ENCODE results near the gene BAAT.
A peak's percentile ranks its signal among the peaks of the same experiment; 100 is the strongest.

BAAT gene

GRCh38 chr9:101418518-101419430, 34.0 kb upstream of the BAAT start:
- Histone ChIP-seq H3K4me1 (ENCODE audit: control insufficient read depth, insufficient read depth, low read length) (no peaks in the 10 kb centered on the region), H3K27ac (ENCODE audit: insufficient read depth, low read depth, low read length, poor library complexity, severe bottlenecking) (no peak overlapping the region)
- 87 to 89% methylated on average over 6 to 7 of the region's 7 CpGs for WGBS, 2 experiments

GRCh38 chr9:101417977-101418376, 33.2 kb upstream of the BAAT start:
- H3K4me1 ChIP-seq (ENCODE audit: control insufficient read depth, insufficient read depth, low read length) = no peaks in the 10 kb centered on the region
- no peaks in the 10 kb centered on the region for H3K27me3 ChIP-seq (ENCODE audit: control insufficient read depth, insufficient read depth, low read length, poor library complexity, severe bottlenecking)
- H3K9me3 ChIP-seq (ENCODE audit: control insufficient read depth, low read length) = no peaks in the 10 kb centered on the region
- no peak overlapping the region for H3K27ac ChIP-seq (ENCODE audit: insufficient read depth, low read depth, low read length, poor library complexity, severe bottlenecking)
- H3K4me3 ChIP-seq (ENCODE audit: insufficient read depth, low read depth, low read length) = no peak overlapping the region
- no peaks in the 10 kb centered on the region for H3K36me3 ChIP-seq (ENCODE audit: control insufficient read depth, insufficient read depth, low read length)

More at GRCh38 chr9:101418518-101419430, 34.0 kb upstream of the BAAT start:
- H3K36me3 ChIP-seq (ENCODE audit: control insufficient read depth, insufficient read depth, low read length) = no peaks in the 10 kb centered on the region
- H3K9me3 ChIP-seq (ENCODE audit: control insufficient read depth, low read length) = no peaks in the 10 kb centered on the region
- no peaks in the 10 kb centered on the region for H3K27me3 ChIP-seq (ENCODE audit: control insufficient read depth, insufficient read depth, low read length, poor library complexity, severe bottlenecking)
- H3K4me3 ChIP-seq (ENCODE audit: insufficient read depth, low read depth, low read length) = no peak overlapping the region

- Histone ChIP-seq H3K4me3 (ENCODE audit: insufficient read depth, low read depth, low read length) (no peak overlapping the region), H3K36me3 (ENCODE audit: control insufficient read depth, insufficient read depth, low read length) (no peaks in the 10 kb centered on the region), H3K9me3 (ENCODE audit: control insufficient read depth, low read length) (no peaks in the 10 kb centered on the region), H3K27ac (ENCODE audit: insufficient read depth, low read depth, low read length, poor library complexity, severe bottlenecking) (no peak overlapping the region), H3K4me1 (ENCODE audit: control insufficient read depth, insufficient read depth, low read length) (no peaks in the 10 kb centered on the region), H3K27me3 (ENCODE audit: control insufficient read depth, insufficient read depth, low read length, poor library complexity, severe bottlenecking) (no peaks in the 10 kb centered on the region)
These were observed 32.6 kb upstream of the BAAT start for GRCh38 chr9:101417389-101417788.

DNA sequence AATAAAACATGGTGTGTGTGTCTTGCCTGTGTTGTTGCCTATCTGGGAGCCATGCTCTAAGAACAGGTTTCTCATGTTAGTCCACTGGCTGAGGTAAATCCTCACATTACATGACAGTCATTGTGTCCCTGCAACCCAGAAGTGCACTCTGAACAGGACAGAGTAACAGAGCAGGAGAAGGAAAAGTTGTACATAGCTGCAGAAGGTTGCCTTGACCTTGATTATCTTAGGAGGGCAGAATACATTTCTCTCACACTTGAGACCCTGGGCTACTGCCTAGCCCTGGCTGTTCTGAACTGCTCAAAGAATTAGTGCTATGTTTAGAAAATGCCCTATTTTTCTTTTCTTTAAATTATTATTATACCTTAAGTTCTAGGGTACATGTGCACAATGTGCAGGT, 30.8 kb upstream of the BAAT start:
- Histone ChIP-seq H3K27ac (ENCODE audit: insufficient read depth, low read depth, low read length, poor library complexity, severe bottlenecking) (no peak overlapping the region), H3K4me3 (ENCODE audit: insufficient read depth, low read depth, low read length) (no peak overlapping the region), H3K4me1 (ENCODE audit: control insufficient read depth, insufficient read depth, low read length) (no peaks in the 10 kb centered on the region), H3K27me3 (ENCODE audit: control insufficient read depth, insufficient read depth, low read length, poor library complexity, severe bottlenecking) (no peaks in the 10 kb centered on the region), H3K36me3 (ENCODE audit: control insufficient read depth, insufficient read depth, low read length) (no peaks in the 10 kb centered on the region), H3K9me3 (ENCODE audit: control insufficient read depth, low read length) (no peaks in the 10 kb centered on the region)

DNA sequence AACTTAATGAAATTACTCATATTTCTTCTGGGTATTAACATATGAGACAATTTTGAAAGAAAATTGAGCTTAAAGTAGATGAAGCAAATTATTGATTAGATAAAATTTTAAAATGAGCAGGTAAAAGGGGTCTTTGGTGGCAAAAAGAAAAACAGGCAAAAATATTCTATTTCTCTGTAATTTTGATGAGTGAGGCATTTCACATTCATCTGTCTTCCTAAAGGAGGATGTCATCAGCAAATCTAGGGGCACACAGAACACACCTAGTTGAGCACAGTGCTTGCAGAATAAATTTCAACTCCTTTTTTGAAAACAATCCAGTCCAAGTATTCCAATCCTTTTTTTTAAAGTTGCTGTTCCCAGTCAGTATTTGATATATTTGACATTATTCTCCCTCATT, 30.0 kb upstream of the BAAT start:
- Histone ChIP-seq H3K4me1 (ENCODE audit: control insufficient read depth, insufficient read depth, low read length) (no peaks in the 10 kb centered on the region), H3K27me3 (ENCODE audit: control insufficient read depth, insufficient read depth, low read length, poor library complexity, severe bottlenecking) (no peaks in the 10 kb centered on the region), H3K4me3 (ENCODE audit: insufficient read depth, low read depth, low read length) (no peak overlapping the region), H3K27ac (ENCODE audit: insufficient read depth, low read depth, low read length, poor library complexity, severe bottlenecking) (no peak overlapping the region), H3K36me3 (ENCODE audit: control insufficient read depth, insufficient read depth, low read length) (no peaks in the 10 kb centered on the region), H3K9me3 (ENCODE audit: control insufficient read depth, low read length) (no peaks in the 10 kb centered on the region)

- Histone ChIP-seq H3K4me3 (ENCODE audit: insufficient read depth, low read depth, low read length) (no peak overlapping the region), H3K36me3 (ENCODE audit: control insufficient read depth, insufficient read depth, low read length) (peaks cover 51% of the 10 kb centered on the region), H3K9me3 (ENCODE audit: control insufficient read depth, low read length) (no peaks in the 10 kb centered on the region), H3K4me1 (ENCODE audit: control insufficient read depth, insufficient read depth, low read length) (no peaks in the 10 kb centered on the region), H3K27ac (ENCODE audit: insufficient read depth, low read depth, low read length, poor library complexity, severe bottlenecking) (no peak overlapping the region), H3K27me3 (ENCODE audit: control insufficient read depth, insufficient read depth, low read length, poor library complexity, severe bottlenecking) (no peaks in the 10 kb centered on the region)
- WGBS, 2 experiments = 95 to 96% methylated on average over 4 of the region's 4 CpGs
These were observed 24.3 kb upstream of the BAAT start for GRCh38 chr9:101409079-101409477.

GRCh38 chr9:101408374-101409078, 23.7 kb upstream of the BAAT start:
- WGBS, 2 experiments = 93 to 100% methylated on average over 4 of the region's 5 CpGs

GRCh38 chr9:101403516-101404285, 18.9 kb upstream of the BAAT start:
- Histone ChIP-seq H3K4me3 (ENCODE audit: insufficient read depth, low read depth, low read length) (no peak overlapping the region), H3K9me3 (ENCODE audit: control insufficient read depth, low read length) (no peaks in the 10 kb centered on the region), H3K27me3 (ENCODE audit: control insufficient read depth, insufficient read depth, low read length, poor library complexity, severe bottlenecking) (no peaks in the 10 kb centered on the region), H3K4me1 (ENCODE audit: control insufficient read depth, insufficient read depth, low read length) (peaks cover 10% of the 10 kb centered on the region), H3K27ac (ENCODE audit: insufficient read depth, low read depth, low read length, poor library complexity, severe bottlenecking) (no peak overlapping the region), H3K36me3 (ENCODE audit: control insufficient read depth, insufficient read depth, low read length) (peaks cover 82% of the 10 kb centered on the region)
- WGBS, 2 experiments = 93 to 95% methylated on average over 8 of the region's 9 CpGs

More at GRCh38 chr9:101408374-101409078, 23.7 kb upstream of the BAAT start:
- Histone ChIP-seq H3K27ac (ENCODE audit: insufficient read depth, low read depth, low read length, poor library complexity, severe bottlenecking) (no peak overlapping the region), H3K27me3 (ENCODE audit: control insufficient read depth, insufficient read depth, low read length, poor library complexity, severe bottlenecking) (no peaks in the 10 kb centered on the region), H3K36me3 (ENCODE audit: control insufficient read depth, insufficient read depth, low read length) (peaks cover 57% of the 10 kb centered on the region), H3K4me1 (ENCODE audit: control insufficient read depth, insufficient read depth, low read length) (no peaks in the 10 kb centered on the region), H3K4me3 (ENCODE audit: insufficient read depth, low read depth, low read length) (no peak overlapping the region), H3K9me3 (ENCODE audit: control insufficient read depth, low read length) (no peaks in the 10 kb centered on the region)

GRCh38 chr9:101400120-101400519, 15.3 kb upstream of the BAAT start:
- no peak overlapping the region for H3K27ac ChIP-seq (ENCODE audit: insufficient read depth, low read depth, low read length, poor library complexity, severe bottlenecking)
- peaks cover 51% of the 10 kb centered on the region for H3K36me3 ChIP-seq (ENCODE audit: control insufficient read depth, insufficient read depth, low read length)
- peaks cover 10% of the 10 kb centered on the region for H3K4me1 ChIP-seq (ENCODE audit: control insufficient read depth, insufficient read depth, low read length)
- H3K9me3 ChIP-seq (ENCODE audit: control insufficient read depth, low read length) = no peaks in the 10 kb centered on the region
- WGBS, 2 experiments = 88 to 90% methylated on average over 5 of the region's 5 CpGs
- H3K4me3 ChIP-seq (ENCODE audit: insufficient read depth, low read depth, low read length) = no peak overlapping the region
- H3K27me3 ChIP-seq (ENCODE audit: control insufficient read depth, insufficient read depth, low read length, poor library complexity, severe bottlenecking) = no peaks in the 10 kb centered on the region

GRCh38 chr9:101399643-101399970, 14.8 kb upstream of the BAAT start:
- WGBS, 2 experiments = 87 to 93% methylated on average over 2 of the region's 2 CpGs
- peaks cover 46% of the 10 kb centered on the region for H3K36me3 ChIP-seq (ENCODE audit: control insufficient read depth, insufficient read depth, low read length)
- H3K4me3 ChIP-seq (ENCODE audit: insufficient read depth, low read depth, low read length) = peak overlapping the region; percentile 63
- H3K4me1 ChIP-seq (ENCODE audit: control insufficient read depth, insufficient read depth, low read length) = peaks cover 10% of the 10 kb centered on the region
- H3K9me3 ChIP-seq (ENCODE audit: control insufficient read depth, low read length) = no peaks in the 10 kb centered on the region
- H3K27ac ChIP-seq (ENCODE audit: insufficient read depth, low read depth, low read length, poor library complexity, severe bottlenecking) = no peak overlapping the region
- no peaks in the 10 kb centered on the region for H3K27me3 ChIP-seq (ENCODE audit: control insufficient read depth, insufficient read depth, low read length, poor library complexity, severe bottlenecking)
